Measurements from ENCODE around the gene AKR7A3. TPM values are rescaled to one million over a fixed set of nuclear protein-coding genes. Genes with fewer than 3 reads are reported as not detected.

AKR7A3 gene
- total and polyA plus RNA-seq, 9 of the 15 experiments (the other 6 are each of a cell fraction or from before 2014, with no cell fraction given), result 0.04 to 1.5 (median 0.44) TPM; not detected in 1

DNA sequence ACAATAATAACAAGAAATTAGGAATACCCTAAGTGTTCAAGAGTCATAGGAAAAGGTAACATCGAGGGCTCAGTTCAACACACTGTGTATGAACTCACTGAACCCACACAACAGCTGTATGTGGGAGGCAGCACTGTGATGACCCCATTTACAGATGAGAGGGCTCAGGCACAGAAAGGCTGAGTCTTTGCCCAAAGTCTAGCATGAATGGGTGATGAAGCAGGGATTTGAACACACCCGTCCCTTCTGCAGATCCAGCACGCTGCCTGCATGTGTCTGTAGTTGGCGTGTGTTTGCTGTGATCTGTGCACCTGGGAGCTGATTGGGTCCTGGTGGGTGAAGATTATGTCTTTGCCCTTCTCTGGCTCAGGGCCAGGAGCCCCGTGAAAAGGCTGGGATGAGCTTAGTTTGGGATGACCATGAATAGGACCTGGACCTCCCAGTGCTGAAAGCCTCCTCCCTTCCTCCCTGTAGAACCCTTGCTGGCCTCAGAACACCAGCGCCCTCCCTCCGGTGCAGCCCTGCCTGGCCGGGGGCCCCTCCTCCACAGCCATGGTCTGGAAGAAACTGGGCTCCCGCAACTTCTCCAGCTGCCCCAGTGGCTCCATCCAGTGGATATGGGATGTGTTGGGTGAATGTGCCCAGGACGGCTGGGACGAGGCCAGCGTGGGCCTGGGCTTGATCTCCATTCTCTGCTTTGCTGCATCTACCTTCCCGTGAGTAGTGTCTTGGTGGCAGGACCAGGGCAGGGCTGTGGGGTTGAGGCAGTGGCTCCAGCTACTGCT lies 28.7 kb upstream of the AKR7A3 start:
- peak overlapping the region in 1 of 2 experiments; percentile 0; a peak in 2 of 4 replicates for H3K9ac ChIP-seq (ENCODE audit: insufficient read depth in 1 of 2, low read depth in 2 of 2, low read length in 2 of 2)
- FAIRE-seq (no peak), ATAC-seq (no peak), DNase-seq (ENCODE audit: extremely low read depth in 1 of 4, low spot score in 3 of 4) (no peak)
- H3K27me3 ChIP-seq (ENCODE audit: control insufficient read depth in 2 of 2, insufficient read depth in 2 of 2, low read length in 2 of 2), result no peaks in the 10 kb centered on the region
- no peak overlapping the region for H3K4me2 ChIP-seq (ENCODE audit: insufficient read depth, low read length)
- ChIA-PET CTCF (ENCODE audit: low intra/inter-chr PET ratio) (no interaction called here), POLR2A (interaction anchor here (0.5 to 0.6 kb wide), 2 partner anchors 11 to 777 kb away, joined by 3 read pairs; no protein-coding TSS in a partner anchor)
- peaks cover 47 to 53% of the 10 kb centered on the region in 2 experiments for H3K4me1 ChIP-seq (replicated peaks in 1 of 2; ENCODE audit: control insufficient read depth in 2 of 2, insufficient read depth in 2 of 2, low read length in 2 of 2)
- peak; percentile 78 for TF ChIP-seq NFIC (IDR thresholded peaks at IDR 0.05)
- TF ChIP-seq, protein P1, sequence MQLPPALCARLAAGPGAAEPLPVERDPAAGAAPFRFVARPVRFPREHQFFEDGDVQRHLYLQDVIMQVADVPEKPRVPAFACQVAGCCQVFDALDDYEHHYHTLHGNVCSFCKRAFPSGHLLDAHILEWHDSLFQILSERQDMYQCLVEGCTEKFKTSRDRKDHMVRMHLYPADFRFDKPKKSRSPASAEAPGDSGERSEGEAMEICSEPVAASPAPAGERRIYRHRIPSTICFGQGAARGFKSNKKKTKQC (CRISPR knock-in tag; IDR thresholded peaks at IDR 0.05), result peak; percentile 22; the same call in 1 of the 2 replicates
- peak; percentile 54 for TF ChIP-seq RBFOX2 (IDR thresholded peaks at IDR 0.05; ENCODE audit: low read depth, low read length)
- no peak for TF ChIP-seq CHD7 (IDR thresholded peaks at IDR 0.05; ENCODE audit: low read depth, low read length)
- 0 out of 2 replicates have a peak, but pooled peaks have one; percentile 16 for TF ChIP-seq ZC3H4 (CRISPR knock-in tag; IDR thresholded peaks at IDR 0.05; ENCODE audit: borderline replicate concordance)
- TF ChIP-seq ZNF75A (CRISPR knock-in tag; IDR thresholded peaks at IDR 0.05), result no peak
- TF ChIP-seq BRCA1 (IDR thresholded peaks at IDR 0.05), result no peak
- TF ChIP-seq BRCA1 (CRISPR knock-in tag; IDR thresholded peaks at IDR 0.05), result 0 out of 2 replicates have a peak, but pooled peaks have one; percentile 16
- TF ChIP-seq POLR2G (IDR thresholded peaks at IDR 0.05; ENCODE audit: low read depth, low read length), result peak; percentile 44
- WGBS (ENCODE audit: insufficient coverage, low coverage, missing lambda C conversion rate), result 80% methylated on average over 13 of the region's 13 CpGs
- H3K9me3 ChIP-seq (replicated peaks; ENCODE audit: control insufficient read depth, insufficient read depth, low read depth, low read length), result no peaks in the 10 kb centered on the region
- in situ Hi-C loops (cut with MboI) (no loop called here), intact Hi-C loops (cut with micrococcal nuclease) (no loop called here)
- H3K4me3 ChIP-seq, result no peak overlapping the region
- no TSS peak for BruUV-seq (replicated peaks)
- H3K9me1 ChIP-seq (ENCODE audit: control insufficient read depth, insufficient read depth, low read length), result peaks cover 2% of the 10 kb centered on the region
- H3K79me2 ChIP-seq (ENCODE audit: control insufficient read depth, insufficient read depth, low read length), result peaks cover 49% of the 10 kb centered on the region
- no peak overlapping the region for H2AFZ ChIP-seq (ENCODE audit: low read depth, low read length)
- H3K27ac ChIP-seq (ENCODE audit: extremely low read depth, low read depth, low read length), result no peak overlapping the region
- peaks cover 23% of the 10 kb centered on the region for H4K20me1 ChIP-seq (replicated peaks; ENCODE audit: control insufficient read depth, insufficient read depth, low read length)
- H3K36me3 ChIP-seq (ENCODE audit: control insufficient read depth, insufficient read depth, low read length), result peaks cover 52% of the 10 kb centered on the region

Measured in K562 (cell line).